Measurements from ENCODE around the gene ACAD9.

- TF ChIP-seq CTCF (IDR thresholded peaks at IDR 0.05) (no peak), EP300 (IDR thresholded peaks at IDR 0.05) (no peak), POLR2A (IDR thresholded peaks at IDR 0.05) (no peak), POLR2AphosphoS5 (IDR thresholded peaks at IDR 0.05) (no peak)
Observed at GRCh38 chr3:128917291-128917690, 37.9 kb downstream of the ACAD9 start.

All from sigmoid colon (tissue), 4 donors.